Measurements from ENCODE around the gene SAMSN1.

The SAMSN1 gene

DNA sequence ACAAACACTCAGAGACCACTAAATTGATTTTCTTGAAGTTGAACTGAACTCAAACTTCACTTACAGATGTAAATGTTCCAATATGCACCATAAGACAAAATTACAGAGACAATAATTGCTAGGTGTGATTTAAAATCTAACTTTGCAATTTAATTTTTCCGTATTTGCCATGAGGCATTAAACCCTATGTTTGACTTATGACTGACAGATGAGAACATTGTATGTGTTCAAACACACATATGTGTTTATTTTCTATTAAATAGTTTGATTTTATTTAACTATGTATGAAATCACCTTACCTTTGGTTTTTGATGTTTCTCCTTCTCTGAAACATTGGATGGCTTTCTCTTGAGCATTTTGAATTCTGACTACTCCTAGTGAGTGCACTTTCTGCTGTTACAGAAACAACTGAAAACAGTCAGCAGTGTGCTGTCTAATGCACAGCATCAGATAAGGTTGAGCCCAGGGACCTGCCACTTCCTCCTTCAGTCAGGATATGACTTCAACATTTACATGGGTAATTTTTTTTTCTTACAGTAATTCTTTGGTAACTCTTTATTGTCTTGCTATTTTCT, at the start of gene SAMSN1:
Gene SAMSN1, minus strand, starts transcription at position 410 of the 575 bp plus-strand sequence. Its CDS starts 54 bp downstream, at position 356.
- DNase-seq, result peak; percentile 71

DNA sequence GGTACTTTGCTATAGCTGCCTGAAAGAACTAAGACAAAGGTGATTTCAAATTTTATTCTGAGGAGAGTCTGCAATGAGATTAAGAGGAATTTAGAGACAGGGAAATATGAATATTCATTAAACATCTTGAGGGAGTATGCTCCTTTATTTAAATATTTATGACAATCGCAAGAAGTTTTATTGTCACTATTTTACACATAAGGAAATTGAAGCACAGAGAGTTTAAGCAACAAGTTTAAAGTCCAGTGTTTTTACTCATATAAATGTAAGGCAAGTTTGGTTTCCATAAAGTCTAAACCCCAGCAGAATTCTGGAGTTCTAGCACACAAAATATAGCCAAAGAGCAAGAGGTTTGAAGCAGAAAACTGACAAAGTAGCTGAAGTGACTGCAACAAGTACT, 49.3 kb upstream of the SAMSN1 start:
- DNase-seq, result no peak

DNA sequence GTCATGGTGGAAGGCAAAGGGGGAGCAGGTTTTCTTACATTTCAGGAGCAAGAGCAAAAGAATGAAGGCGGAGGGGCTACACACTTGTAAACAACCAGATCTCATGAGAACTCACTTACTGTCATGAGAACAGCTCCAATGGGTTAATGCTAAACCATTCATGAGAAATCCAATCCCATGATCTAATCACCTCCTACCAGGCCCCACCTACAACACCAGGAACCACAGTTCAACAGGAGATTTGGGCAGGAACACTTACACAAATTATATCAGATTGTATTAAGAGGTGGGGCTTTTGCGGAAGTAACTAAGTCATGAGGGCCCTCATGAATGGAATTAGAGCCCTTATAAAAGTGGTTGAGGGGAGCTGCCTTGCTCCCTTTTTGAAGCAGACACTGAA, 48.9 kb upstream of the SAMSN1 start:
- DNase-seq, result no peak

DNA sequence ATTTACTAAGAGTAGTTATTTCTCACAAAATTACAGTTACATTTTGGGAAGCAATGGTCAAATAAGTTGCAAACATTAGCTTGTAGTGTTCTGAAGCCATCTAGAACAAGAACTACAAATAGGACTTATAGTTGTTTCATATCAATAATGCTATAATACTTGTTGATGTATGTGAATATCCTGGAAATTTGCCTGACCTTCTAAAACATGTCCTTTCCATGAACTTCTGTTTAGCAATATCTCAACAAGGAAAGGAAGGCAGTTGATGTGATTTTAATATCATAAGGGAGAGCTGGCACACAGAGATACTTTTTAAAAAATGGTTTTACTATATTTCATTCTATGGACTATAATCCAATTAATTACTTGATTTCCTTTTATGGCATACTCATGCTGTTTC, 47.1 kb upstream of the SAMSN1 start:
- no peak for DNase-seq

DNA sequence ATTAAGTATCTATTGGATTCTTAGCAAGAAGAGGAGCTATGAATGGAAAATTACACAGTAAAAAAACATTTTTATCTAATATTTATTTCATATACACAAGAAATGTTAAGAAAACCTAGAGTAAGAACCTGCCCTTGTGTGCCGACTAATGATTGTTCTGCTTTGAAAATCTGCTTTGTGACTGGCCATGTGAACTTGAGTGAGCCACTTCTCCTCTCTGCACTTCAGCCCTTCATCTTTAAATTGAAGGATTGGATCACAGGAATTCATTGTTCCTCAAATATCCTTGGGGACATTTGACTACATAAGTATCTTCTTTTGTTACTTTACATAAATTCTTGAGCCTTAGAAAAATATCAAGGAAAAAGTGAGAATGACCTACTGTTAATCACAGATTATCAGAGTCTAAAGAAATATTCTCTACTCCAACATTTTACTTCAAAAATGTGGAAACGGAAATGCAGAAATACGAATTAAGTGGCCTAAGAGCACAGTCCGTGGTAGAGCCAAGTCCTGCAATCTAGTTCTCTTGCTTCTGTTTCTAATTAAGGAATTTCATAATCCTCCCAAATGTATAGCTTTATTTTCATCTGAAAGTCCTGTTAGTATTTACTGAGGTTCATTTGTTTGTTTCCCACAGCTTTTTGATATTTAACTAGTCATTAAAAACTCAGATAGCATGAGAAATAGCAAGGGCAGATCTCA, 46.3 kb upstream of the SAMSN1 start:
- DNase-seq, result no peak

DNA sequence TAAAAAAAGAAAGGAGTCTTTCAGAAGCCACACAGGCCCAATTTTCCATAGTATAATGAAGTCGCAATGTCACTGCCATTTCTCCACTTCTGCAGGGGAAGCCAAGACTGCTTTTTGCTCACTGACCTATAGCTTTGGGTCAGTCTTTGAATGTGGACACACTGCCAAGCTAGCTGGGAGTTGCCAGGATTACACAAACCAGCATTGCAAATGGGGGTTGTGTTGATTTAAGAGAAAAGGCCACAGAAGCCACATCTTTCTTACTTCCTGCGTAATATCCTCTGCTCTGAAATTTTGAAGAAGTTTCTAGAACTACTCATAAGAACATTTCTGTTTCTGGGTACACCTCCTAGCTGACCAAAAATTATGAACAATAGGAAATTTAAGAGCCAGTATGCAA, 45.8 kb upstream of the SAMSN1 start:
- DNase-seq, result no peak

DNA sequence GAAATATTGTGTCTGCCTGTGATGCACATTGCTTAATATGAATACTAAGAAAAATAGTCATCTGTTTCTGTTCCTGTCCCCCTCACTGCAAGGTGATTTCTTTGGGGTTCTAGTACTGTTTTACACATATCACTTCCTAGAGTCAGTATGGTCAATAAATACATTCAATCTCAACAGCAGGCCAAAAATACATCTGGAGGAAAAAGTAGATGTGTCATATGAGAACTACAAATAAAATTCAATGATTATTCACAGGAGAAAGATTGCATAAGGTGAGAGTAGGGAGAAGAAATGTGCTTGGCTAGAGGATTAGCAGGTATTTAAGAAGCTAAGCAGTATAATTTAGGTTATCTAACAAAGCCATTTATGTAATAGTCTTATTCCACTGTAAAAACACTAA, 45.3 kb upstream of the SAMSN1 start:
- no peak for DNase-seq

DNA sequence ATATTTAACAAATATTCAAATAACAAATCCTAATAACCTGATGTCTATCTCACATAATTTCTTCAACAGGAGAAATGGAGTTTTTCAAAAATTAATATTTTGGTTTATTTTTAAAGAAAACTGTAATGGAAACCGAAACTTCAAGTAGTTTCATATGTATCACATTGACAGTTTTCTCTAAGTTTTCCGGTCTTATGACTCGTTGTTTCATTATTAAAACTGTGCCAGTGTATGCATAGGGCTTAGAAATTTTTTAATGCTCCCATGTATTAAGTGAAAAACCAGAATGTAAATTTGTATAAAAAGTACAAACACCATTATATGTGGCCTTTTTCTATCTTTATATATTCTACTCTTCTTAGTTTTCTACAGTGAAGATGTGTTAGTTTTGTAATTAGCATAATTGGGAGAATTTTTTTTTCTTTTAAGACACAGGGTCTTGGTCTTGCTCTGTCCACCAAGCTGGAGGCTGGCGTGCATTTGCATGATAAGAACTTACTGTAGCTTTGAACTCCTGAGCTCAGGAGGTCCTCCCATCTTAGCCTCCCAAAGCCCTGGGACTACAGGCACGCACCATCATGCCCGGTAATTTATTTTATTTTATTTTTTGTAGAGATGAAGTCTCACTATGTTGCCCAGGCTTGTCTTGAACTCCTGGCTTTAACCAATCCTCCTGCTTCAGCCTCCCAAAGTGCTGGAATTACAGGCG, 43.9 kb upstream of the SAMSN1 start:
- DNase-seq, result no peak

DNA sequence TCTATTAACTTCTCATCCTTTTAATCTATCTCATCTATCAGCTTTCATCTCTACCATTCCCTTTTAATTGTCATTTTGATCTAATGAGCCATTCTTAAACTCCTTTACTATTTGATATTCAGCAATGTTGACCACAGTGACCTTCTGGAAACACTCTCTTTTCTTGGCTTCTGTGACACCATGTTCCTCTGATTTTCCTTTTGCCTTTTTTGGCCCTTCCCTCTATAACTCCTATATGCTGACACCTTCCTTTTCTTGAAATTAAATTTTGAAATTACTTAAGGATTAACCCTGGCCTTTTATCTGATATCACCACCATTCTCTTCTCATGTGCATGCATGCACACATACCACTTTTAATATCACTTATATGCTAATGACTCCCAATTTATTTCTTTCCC, 41.2 kb upstream of the SAMSN1 start:
- no peak for DNase-seq

DNA sequence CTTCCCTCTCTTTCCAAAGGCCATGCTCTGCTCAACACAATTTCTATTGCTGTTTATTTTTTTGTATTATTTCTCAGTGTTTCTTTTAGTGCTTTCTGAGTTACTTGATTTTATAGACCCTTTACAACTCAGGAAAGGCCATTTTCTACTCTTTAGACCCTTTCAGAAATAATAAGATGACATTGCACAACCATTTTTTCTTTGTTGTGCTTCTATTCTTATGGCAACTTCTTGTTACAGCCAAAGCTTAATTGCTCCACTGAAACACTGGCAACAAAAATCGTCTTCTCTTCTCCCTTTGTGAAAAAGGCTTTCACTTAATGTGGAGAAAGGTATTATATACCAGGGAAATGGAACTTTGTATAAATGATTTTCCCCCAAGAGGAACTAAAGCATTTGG, 39.0 kb upstream of the SAMSN1 start:
- DNase-seq, result no peak

DNA sequence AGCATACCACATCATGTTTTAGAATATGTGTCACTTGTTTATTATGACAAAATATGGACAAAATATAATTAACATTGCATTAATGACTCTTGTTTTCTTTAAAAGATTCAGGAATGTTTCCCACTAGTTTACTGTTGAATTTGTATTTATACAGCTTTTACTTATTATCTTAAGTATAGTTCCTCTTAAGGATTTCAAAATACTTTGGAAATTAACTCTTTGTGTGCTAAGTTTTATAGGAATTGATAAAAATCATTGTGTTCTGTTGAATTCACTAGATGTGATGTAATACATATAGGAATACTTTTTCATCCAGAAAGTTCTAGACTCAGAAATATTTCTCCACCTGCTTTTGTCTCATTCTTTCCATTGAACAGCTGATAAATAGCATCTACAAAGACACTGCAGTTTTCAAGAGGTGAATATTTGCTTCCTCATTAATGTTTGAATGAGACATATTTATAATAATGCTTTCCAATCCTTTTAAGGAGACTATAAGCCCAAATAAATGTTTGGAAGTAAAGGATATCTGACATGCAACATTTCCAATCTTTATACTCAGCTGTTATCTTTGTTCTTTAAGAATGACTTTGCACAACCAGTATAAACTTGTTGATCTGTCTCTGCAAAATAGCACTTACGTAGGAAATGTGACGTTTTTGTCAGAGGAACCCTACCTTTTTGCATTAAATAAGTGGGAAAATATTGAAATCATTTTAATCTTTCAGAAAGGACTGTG, 38.4 kb upstream of the SAMSN1 start:
- no peak for DNase-seq

DNA sequence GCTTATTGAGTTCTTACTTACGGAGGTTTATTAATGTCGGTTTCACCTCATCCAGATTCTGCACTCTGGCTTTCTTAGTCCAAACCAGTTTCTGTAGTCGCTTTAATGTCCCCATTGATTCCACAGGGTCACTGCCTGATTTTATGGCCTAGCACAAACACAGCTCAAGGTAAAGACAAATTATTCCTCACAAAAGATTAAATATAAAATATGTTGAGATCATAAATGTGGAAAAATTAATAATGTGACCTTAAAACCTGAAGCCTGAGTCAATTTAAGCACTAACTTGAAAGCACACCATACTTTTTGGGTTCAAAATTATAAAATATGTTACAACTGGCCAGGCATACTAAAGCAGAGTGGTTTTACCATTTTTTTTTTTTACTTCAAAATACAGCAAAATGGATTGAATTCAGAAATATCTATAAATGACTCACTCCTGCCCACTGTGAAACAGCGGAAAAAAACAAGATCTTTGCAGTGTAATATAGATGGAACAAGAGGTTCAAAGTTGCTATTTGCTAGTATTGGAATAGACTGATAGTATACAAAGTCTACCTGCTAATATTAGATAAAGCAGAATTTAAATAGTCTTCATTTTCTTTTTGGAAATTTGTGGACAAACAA, 37.6 kb upstream of the SAMSN1 start:
- no peak for DNase-seq

DNA sequence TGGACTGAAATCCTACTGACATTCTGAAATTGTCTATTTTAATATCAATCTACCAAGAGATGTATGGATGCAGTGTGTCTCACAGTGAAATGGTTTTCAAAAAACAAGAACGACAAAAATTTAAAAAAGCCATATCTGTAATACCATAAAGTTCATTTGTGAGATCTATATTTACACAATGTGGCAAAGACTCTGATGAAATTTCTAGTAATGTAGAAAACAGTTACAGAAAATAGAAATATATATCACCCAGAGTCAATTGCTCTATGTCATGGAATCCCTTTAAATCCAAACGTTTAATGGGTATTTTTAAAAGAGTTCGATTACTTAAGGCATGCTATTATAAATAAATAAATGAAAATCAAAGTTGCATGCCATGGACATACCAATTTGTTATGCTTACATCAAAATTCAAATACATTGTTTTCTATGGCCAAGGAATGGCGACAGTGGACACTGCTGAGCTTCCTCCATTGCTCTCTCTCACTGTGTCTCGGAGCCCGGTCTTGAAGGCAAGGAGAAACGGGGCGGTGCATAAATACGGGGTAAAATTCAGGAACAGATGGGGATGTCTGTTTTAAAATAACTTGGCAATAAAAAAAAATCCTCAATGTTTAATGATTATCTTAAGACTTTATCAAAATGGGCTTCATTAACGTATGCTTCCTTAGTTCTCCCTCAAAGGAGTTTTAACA, 37.0 kb upstream of the SAMSN1 start:
- DNase-seq, result no peak

DNA sequence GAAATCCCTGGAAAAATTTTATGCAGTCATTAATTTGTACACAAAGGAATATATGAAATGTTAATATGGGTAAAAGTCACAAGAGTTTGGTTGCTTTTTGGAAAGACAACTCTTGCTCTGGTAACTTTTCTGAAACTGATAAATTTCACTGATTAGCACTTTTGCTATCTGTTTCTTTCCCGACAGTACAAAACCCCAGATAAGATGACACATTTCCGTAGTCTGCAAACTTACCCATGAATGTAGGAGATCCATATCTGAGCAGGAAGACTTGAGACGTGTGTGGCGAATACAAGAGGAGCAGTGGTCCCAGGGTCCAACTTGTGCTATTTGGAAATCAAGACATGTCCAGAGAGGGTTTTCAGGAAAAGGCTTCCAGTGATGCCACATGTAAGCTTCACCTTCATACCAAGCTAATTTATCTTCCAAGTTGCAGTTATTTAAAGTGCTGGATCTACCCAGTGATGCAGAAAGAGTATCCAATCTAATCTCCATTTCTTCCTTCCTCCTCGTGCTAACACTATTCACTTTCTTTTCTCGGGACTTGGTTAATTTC, 35.9 kb upstream of the SAMSN1 start:
- DNase-seq, result no peak

DNA sequence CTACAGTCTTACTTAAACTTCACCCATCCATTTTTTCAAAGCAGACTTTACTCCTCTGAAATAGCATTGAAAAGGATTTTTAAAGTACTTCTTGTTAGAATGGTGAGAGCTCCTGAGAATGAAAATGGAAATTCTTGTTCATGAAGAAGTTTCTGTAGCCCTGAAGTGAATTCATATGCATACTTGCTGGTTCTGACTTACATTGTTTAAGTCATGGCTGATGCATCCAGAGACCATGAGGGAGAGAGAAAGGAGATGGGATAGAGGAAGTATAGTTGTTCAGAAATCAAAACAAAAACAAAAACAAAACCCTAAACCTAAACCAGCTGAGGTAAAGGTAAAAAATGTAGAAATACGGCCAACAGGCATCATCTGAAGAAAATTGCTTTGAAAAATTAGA, 27.1 kb upstream of the SAMSN1 start:
- DNase-seq, result no peak

DNA sequence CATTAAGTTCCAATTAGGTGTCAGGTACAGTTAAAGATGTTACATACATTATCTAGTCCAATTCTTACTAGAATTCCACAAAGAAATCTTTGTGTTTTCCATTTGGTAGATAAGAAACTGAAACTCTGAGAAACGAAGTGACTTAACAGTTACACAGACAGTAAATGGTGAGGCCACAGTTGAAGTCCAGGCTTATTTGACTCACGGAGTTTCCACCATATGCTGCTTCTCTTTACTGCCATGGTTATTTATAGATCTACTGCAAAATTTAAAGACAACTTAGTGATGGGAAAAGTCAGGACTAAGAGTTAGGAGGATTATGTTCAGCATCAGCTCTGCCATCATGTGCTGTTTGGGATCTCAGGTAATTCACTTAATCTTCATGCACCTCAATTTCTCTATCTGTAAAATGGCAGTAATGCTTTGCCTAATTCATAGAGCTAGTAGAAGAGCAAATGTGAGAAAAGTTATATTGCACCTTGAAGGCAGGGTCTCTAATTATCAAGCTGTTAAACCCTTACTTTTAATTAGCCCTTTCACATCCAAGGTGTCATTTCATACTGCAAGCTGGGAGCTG, 26.2 kb upstream of the SAMSN1 start:
- DNase-seq, result no peak

DNA sequence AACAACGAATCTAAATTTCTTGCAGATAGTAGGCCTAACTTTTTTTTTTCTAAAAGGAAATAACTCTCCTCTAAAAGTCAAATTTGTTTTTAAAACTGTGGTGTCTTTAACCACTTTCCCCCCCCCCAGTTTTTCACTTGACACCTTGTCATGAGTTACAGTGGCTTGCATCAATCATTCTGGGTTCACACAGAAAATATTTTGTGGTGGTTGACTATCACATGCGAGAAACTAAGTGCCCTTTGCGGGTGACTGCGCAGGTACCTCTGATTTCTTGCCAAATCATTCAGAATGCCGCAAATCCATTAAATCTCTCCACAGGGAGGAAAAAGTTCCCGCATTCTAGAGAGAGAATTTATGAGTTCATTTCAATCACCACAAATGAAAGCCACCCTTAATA, 23.8 kb upstream of the SAMSN1 start:
- DNase-seq, result no peak

DNA sequence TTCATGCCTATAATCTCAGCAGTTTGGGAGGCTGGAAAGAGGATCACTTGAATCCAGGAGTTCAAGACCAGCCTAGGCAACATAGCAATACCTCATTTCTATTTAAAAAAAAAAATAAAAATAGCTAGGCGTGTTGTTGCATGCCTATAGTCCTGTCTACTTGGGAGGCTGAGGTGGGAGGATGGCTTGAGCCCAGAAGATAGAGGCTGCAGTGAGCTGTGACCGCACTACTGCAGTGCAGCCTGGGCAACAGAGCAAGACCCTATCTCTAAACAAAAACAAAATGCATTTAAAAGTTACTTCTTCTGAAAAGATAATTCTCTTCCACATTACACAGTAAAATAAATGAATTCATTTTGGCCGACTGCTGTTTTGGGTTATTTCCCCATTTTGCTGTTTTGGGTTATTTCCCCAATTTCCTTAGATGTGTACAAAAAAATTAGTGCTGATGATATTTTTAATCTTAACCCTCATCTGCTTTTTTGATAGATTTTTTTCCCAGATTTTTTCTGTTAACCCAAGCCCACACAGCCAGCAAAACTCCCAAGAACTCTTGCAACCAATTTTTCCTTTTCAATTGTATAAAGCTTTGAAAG, 23.0 kb upstream of the SAMSN1 start:
- no peak for DNase-seq

DNA sequence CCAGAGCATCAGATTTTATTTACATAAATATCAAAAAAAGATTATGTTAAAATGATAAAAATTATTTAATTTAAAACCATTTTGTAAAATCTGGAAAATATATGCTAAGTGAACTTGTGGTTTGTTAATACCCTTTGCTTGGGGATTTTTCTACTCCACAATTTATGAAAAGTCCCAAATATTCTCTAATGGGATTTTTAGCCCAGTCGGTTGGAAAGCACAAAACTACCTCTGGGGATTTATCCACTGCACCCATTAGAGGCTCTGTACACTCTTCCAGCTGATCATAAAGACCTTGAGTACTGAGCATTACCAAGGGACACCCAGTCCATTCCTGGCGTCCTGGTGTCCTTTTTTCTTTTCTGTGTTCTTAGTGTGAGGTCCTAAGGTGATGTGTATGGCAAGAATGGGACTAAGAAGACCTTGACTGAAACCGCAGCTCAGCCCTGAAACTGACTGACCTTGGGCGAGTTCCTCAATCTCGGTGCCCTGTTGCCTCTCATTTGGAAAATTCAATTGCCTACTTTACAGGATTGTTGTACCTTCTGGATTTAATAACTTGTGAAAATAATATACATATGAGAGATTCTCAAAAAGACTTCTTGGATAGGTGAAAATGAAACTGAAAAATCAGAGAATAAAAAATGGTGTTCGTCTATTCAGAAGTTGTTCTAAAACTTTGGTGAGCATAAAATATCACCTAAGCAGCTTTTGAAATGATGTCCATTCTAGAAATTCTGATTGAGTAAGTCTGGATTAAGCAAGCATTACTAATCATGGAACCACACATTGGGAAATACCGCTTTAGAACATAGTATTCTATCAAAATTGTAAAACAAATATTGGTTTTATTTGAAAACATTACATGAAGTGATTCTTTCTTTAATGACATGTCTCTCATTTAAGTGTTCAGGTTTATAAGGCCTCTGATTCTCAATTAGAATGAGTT, 21.5 kb upstream of the SAMSN1 start:
- no peak for DNase-seq

DNA sequence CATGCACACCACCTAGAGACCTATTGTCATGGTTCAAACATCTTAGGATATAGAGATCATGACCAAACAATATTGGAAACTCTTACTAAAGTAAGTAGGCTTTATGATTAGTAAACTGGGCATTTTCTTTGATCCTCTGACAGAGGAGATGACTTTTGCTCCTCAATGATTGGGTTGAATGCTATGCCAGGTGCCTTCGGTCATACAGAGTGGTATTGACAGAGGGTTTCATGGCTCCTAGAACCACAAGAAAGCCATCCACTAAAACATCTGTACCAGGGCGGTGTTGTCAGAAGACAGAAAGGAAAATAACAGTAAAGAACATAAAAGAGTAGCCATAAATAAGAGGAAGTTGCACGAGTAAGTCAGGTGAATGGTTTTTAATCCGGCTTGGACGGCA, 20.8 kb upstream of the SAMSN1 start:
- DNase-seq, result no peak
